ENCODE results near the gene RAB13. TPM values are rescaled to one million over a fixed set of nuclear protein-coding genes. Genes with fewer than 3 reads are reported as not detected.

The RAB13 gene
- total and polyA plus RNA-seq, 2 donors (not counting 1 experiment from before 2014, with no cell fraction given) = 0.09 to 9.7 TPM

DNA sequence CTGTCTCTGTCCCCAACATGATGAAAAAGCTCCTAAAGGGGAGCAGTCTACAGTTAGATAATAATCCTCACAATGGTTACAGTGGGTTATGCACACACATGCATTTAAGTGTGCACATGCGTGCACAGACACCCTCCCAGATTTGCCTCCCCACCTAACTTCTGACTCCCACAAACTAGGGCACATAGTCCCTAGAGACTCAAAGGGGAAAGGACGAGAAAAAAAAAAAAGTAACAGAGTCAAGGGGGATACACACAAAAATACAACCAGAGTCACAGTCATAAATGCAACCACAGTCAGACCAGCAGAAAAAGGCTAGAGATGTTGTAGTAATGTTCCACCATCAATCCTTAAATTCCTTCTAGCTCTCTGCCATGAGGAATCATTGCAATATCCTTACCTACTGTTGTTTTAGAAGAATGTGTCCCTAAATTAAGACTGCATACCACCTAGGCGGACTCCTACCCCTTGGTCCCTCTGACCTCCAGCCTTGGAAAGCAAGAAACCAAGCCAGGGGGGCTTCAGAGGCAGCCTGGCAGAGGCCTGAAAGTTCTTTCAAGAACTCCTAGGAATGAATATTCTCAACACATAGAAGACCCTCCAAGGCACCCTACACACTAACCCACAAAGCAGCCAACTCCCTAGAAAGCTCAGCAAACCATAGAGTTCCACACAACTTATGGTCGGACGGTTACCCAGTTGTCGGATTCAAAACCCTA, 29.0 kb downstream of the RAB13 start:
- ChIA-PET POLR2A (interaction anchor here (0.6 to 9.2 kb wide), 8 partner anchors 10 to 423 kb away, joined by 3 to 115 read pairs (median 6); partner anchors contain the start of genes CREB3L4, DENND4B, GATAD2B and JTB), CTCF (interaction anchor here (0.6 to 5.6 kb wide), 6 partner anchors 10 to 319 kb away, joined by 3 to 47 read pairs (median 6); partner anchors contain the start of genes CREB3L4, DENND4B and RAB13)
- Mint-ChIP-seq H3K4me1 (peaks cover 61% of the 10 kb centered on the region), H3K9me3 (ENCODE audit: insufficient read depth) (no peaks in the 10 kb centered on the region), H3K4me3 (peak overlapping the region; percentile 100), H3K27me3 (no peaks in the 10 kb centered on the region), H3K27ac (peak overlapping the region; percentile 97)
- Histone ChIP-seq H3K27ac (ENCODE audit: low read length in 2 of 2) (peak overlapping the region; percentile 87 to 97), H3K4me1 (ENCODE audit: control insufficient read depth in 2 of 2, insufficient read depth in 2 of 2, low read length in 2 of 2) (peaks cover 35 to 37% of the 10 kb centered on the region in 2 donors), H3K79me2 (ENCODE audit: control insufficient read depth, insufficient read depth, low read length) (peaks cover 70% of the 10 kb centered on the region), H2AFZ (ENCODE audit: insufficient read depth, low read depth, low read length, poor library complexity, severe bottlenecking) (peak overlapping the region; percentile 78), H3K36me3 (replicated peaks in 1 of 2; ENCODE audit: control extremely low read depth in 1 of 2, control insufficient read depth in 1 of 2, extremely low read depth in 1 of 2, insufficient read depth in 2 of 2, low read length in 1 of 2) (peaks cover 0 to 40% of the 10 kb centered on the region in 2 experiments), H3K4me2 (replicated peaks; ENCODE audit: low read depth, low read length, poor library complexity, severe bottlenecking) (peak overlapping the region; percentile 86), H3K4me3 (ENCODE audit: control extremely low read depth in 1 of 5, extremely low read depth in 1 of 5, insufficient read depth in 1 of 5, low read depth in 2 of 5, low read length in 4 of 5) (peak overlapping the region; percentile 79 to 98 (median 92)), H3K9me3 (ENCODE audit: control extremely low read depth in 1 of 3, control insufficient read depth in 2 of 3, insufficient read depth in 1 of 3, low read length in 2 of 3) (no peaks in the 10 kb centered on the region), H3K27me3 (replicated peaks in 1 of 4; ENCODE audit: control extremely low read depth in 1 of 4, control insufficient read depth in 3 of 4, insufficient read depth in 4 of 4, low read length in 3 of 4) (no peaks in the 10 kb centered on the region), H4K20me1 (ENCODE audit: control insufficient read depth, insufficient read depth, low read length, poor library complexity, severe bottlenecking) (peaks cover 62% of the 10 kb centered on the region), H3K9ac (ENCODE audit: low read length) (peak overlapping the region; percentile 99)
- ATAC-seq (ENCODE audit: low read depth) (no peak), DNase-seq (no peak)
- 20% methylated on average over 4 of the region's 6 CpGs for WGBS (ENCODE audit: insufficient coverage)
- TF ChIP-seq, protein P1, sequence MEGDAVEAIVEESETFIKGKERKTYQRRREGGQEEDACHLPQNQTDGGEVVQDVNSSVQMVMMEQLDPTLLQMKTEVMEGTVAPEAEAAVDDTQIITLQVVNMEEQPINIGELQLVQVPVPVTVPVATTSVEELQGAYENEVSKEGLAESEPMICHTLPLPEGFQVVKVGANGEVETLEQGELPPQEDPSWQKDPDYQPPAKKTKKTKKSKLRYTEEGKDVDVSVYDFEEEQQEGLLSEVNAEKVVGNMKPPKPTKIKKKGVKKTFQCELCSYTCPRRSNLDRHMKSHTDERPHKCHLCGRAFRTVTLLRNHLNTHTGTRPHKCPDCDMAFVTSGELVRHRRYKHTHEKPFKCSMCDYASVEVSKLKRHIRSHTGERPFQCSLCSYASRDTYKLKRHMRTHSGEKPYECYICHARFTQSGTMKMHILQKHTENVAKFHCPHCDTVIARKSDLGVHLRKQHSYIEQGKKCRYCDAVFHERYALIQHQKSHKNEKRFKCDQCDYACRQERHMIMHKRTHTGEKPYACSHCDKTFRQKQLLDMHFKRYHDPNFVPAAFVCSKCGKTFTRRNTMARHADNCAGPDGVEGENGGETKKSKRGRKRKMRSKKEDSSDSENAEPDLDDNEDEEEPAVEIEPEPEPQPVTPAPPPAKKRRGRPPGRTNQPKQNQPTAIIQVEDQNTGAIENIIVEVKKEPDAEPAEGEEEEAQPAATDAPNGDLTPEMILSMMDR (IDR thresholded peaks at IDR 0.05) = no peak
- TF ChIP-seq EZH2 (IDR thresholded peaks at IDR 0.05; ENCODE audit: borderline replicate concordance, insufficient read depth, low read depth, low read length, poor library complexity, severe bottlenecking) = no peak
- intact Hi-C loops (cut with micrococcal nuclease) = loop anchor here (5.0 kb wide), 1 partner anchor 315 kb away; the partner anchor contains the start of gene HAX1

GRCh38 chr1:153954826-153955225, 31.3 kb downstream of the RAB13 start:
- 96% methylated on average over 8 of the region's 10 CpGs for WGBS (ENCODE audit: insufficient coverage)
- H3K27ac ChIP-seq (ENCODE audit: low read length in 2 of 2) = no peak overlapping the region

More at GRCh38 chr1:153954826-153955225, 31.3 kb downstream of the RAB13 start:
- ChIA-PET CTCF (no interaction called here), POLR2A (interaction anchor here (1.1 kb wide), 1 partner anchor 11 kb away, joined by 3 read pairs; no protein-coding TSS in a partner anchor)
- TF ChIP-seq, protein P1 (IDR thresholded peaks at IDR 0.05) = no peak
- no peak for TF ChIP-seq EZH2 (IDR thresholded peaks at IDR 0.05; ENCODE audit: borderline replicate concordance, insufficient read depth, low read depth, low read length, poor library complexity, severe bottlenecking)
- Mint-ChIP-seq H3K9me3 (ENCODE audit: insufficient read depth) (no peaks in the 10 kb centered on the region), H3K27ac (no peak overlapping the region), H3K4me1 (peaks cover 63% of the 10 kb centered on the region), H3K4me3 (no peak overlapping the region), H3K27me3 (no peaks in the 10 kb centered on the region)
- no peaks in the 10 kb centered on the region for H3K27me3 ChIP-seq (replicated peaks in 1 of 4; ENCODE audit: control extremely low read depth in 1 of 4, control insufficient read depth in 3 of 4, insufficient read depth in 4 of 4, low read length in 3 of 4)
- DNase-seq = no peak
- H3K36me3 ChIP-seq (replicated peaks in 1 of 2; ENCODE audit: control extremely low read depth in 1 of 2, control insufficient read depth in 1 of 2, extremely low read depth in 1 of 2, insufficient read depth in 2 of 2, low read length in 1 of 2) = peaks cover 2 to 53% of the 10 kb centered on the region in 2 experiments
- peaks cover 36 to 39% of the 10 kb centered on the region in 2 donors for H3K4me1 ChIP-seq (ENCODE audit: control insufficient read depth in 2 of 2, insufficient read depth in 2 of 2, low read length in 2 of 2)
- no peak overlapping the region for H3K9ac ChIP-seq (ENCODE audit: low read length)
- H3K79me2 ChIP-seq (ENCODE audit: control insufficient read depth, insufficient read depth, low read length) = peaks cover 84% of the 10 kb centered on the region
- H3K9me3 ChIP-seq (ENCODE audit: control extremely low read depth in 1 of 3, control insufficient read depth in 2 of 3, insufficient read depth in 1 of 3, low read length in 2 of 3) = no peaks in the 10 kb centered on the region
- H3K4me3 ChIP-seq (ENCODE audit: control extremely low read depth in 1 of 5, extremely low read depth in 1 of 5, insufficient read depth in 1 of 5, low read depth in 2 of 5, low read length in 4 of 5) = no peak overlapping the region
- intact Hi-C loops (cut with micrococcal nuclease) = loop anchor here (5.0 kb wide), 1 partner anchor 317 kb away; the partner anchor contains the start of gene HAX1
- no peak overlapping the region for H2AFZ ChIP-seq (ENCODE audit: insufficient read depth, low read depth, low read length, poor library complexity, severe bottlenecking)
- ATAC-seq (ENCODE audit: low read depth) = no peak
- no peak overlapping the region for H3K4me2 ChIP-seq (replicated peaks; ENCODE audit: low read depth, low read length, poor library complexity, severe bottlenecking)
- peaks cover 81% of the 10 kb centered on the region for H4K20me1 ChIP-seq (ENCODE audit: control insufficient read depth, insufficient read depth, low read length, poor library complexity, severe bottlenecking)
